ENCODE results near the gene CACNA1S. TPM values are rescaled to one million over a fixed set of nuclear protein-coding genes. Genes with fewer than 3 reads are reported as not detected.
A peak's percentile ranks its signal among the peaks of the same experiment; 100 is the strongest.

Gene CACNA1S
- total and polyA plus RNA-seq, 2 of the 4 experiments (the other 2 are of a cell fraction), result not detected

DNA sequence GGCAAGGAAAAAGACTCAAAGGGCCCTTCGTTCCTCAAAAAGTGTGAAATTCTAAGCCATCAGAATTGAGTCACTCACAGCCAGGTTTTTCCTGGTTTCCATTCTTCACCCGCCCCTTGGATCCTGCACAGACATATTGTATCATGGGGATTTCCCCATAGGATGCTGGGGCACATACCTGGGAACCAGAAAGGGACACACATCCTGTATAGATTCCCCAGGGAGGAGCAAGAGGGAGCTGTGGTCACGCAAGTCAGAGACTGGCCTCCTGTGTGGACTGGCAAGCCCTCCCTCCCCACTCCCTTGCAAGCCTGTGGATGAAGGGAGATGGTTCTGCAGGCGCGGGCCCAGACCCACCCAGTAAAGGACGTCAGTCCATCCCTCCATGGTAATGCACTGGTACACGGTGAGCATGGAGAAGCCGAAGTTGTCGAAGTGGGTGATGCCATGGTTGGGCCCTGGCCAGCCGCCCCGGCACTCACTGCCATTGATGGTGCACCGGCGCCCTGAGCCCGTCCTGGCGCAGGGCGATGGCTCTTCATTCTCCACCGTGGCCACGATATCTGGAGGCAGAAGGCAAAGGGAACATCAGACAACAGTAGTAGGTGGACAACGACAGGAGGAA, 23.2 kb downstream of the CACNA1S start:
- H3K27ac ChIP-seq (ENCODE audit: insufficient read depth, low read length), result no peak overlapping the region
- H2BK120ac ChIP-seq (ENCODE audit: low read depth, low read length), result no peak overlapping the region
- no peaks in the 10 kb centered on the region for H3K9me3 ChIP-seq (ENCODE audit: control insufficient read depth, insufficient read depth, low read length)
- no peak overlapping the region for H3K4me3 ChIP-seq (ENCODE audit: insufficient read depth, low read depth, low read length)
- no peak overlapping the region for H3K9ac ChIP-seq (ENCODE audit: low read depth, low read length)
- POLR2A ChIA-PET (ENCODE audit: unreplicated experiment), result no interaction called here
- H2BK5ac ChIP-seq (ENCODE audit: low read depth, low read length, poor library complexity, severe bottlenecking), result no peak overlapping the region
- H3K4me2 ChIP-seq (ENCODE audit: low read depth, low read length), result no peak overlapping the region
- no peak overlapping the region for H4K8ac ChIP-seq (ENCODE audit: low read depth in 2 of 2, low read length in 2 of 2)
- H3K14ac ChIP-seq (replicated peaks; ENCODE audit: low read depth, low read length), result no peak overlapping the region
- DNase-seq, result no peak
- no peak overlapping the region for H3K4ac ChIP-seq (ENCODE audit: low read depth, low read length)
- H3K4me1 ChIP-seq (ENCODE audit: control insufficient read depth, insufficient read depth, low read length), result no peaks in the 10 kb centered on the region
- no peaks in the 10 kb centered on the region for H3K79me1 ChIP-seq (ENCODE audit: low read depth in 1 of 2, low read length in 2 of 2)
- no peaks in the 10 kb centered on the region for H4K20me1 ChIP-seq (ENCODE audit: insufficient read depth, low read length)
- H3K18ac ChIP-seq (ENCODE audit: low read depth, low read length), result no peak overlapping the region
- H3K27me3 ChIP-seq (ENCODE audit: control insufficient read depth, insufficient read depth, low read length), result peaks cover 70% of the 10 kb centered on the region
- H2AK9ac ChIP-seq (replicated peaks; ENCODE audit: low read depth, low read length, poor library complexity), result no peak overlapping the region
- TF ChIP-seq, protein P1, sequence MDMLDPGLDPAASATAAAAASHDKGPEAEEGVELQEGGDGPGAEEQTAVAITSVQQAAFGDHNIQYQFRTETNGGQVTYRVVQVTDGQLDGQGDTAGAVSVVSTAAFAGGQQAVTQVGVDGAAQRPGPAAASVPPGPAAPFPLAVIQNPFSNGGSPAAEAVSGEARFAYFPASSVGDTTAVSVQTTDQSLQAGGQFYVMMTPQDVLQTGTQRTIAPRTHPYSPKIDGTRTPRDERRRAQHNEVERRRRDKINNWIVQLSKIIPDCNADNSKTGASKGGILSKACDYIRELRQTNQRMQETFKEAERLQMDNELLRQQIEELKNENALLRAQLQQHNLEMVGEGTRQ (IDR thresholded peaks at IDR 0.05; ENCODE audit: low read depth, low read length), result no peak
- no peak for TF ChIP-seq FOS (IDR thresholded peaks at IDR 0.05; ENCODE audit: low read depth, low read length)
- TF ChIP-seq, protein P2, sequence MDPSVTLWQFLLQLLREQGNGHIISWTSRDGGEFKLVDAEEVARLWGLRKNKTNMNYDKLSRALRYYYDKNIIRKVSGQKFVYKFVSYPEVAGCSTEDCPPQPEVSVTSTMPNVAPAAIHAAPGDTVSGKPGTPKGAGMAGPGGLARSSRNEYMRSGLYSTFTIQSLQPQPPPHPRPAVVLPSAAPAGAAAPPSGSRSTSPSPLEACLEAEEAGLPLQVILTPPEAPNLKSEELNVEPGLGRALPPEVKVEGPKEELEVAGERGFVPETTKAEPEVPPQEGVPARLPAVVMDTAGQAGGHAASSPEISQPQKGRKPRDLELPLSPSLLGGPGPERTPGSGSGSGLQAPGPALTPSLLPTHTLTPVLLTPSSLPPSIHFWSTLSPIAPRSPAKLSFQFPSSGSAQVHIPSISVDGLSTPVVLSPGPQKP (IDR thresholded peaks at IDR 0.05; ENCODE audit: borderline replicate concordance, low read depth, low read length), result no peak
- H4K91ac ChIP-seq (ENCODE audit: insufficient read depth, low read depth, low read length), result no peak overlapping the region
- in situ Hi-C loops (cut with MboI; ENCODE audit: low sequenced_read_pairs) (loop anchor here (10.0 kb wide), 1 partner anchor 136 kb away; no protein-coding TSS in a partner anchor), intact Hi-C loops (cut with micrococcal nuclease) (loop anchor here (10.0 kb wide), 1 partner anchor 96 kb away; no protein-coding TSS in a partner anchor), dilution Hi-C loops (cut with HindIII; ENCODE audit: low sequenced_read_pairs, unreplicated experiment) (no loop called here)
- no peak for ATAC-seq (ENCODE audit: low read depth)
- H2BK15ac ChIP-seq (ENCODE audit: low read depth, low read length), result no peak overlapping the region
- H3K56ac ChIP-seq (ENCODE audit: extremely low read depth, insufficient read depth, low read length), result no peak overlapping the region
- BruUV-seq (replicated peaks), result no TSS peak
- peak overlapping the region; percentile 46 for H2AFZ ChIP-seq (replicated peaks; ENCODE audit: low read length, poor library complexity)
- H3K9me1 ChIP-seq (ENCODE audit: insufficient read depth, low read length), result no peaks in the 10 kb centered on the region
- H3K23ac ChIP-seq (ENCODE audit: low read depth, low read length), result no peak overlapping the region
- H2AK5ac ChIP-seq (ENCODE audit: low read depth, low read length), result no peak overlapping the region
- H3K36me3 ChIP-seq (ENCODE audit: control insufficient read depth, insufficient read depth, low read length), result no peaks in the 10 kb centered on the region
- no peak overlapping the region for H2BK20ac ChIP-seq (ENCODE audit: low read depth, low read length)
- no peak overlapping the region for H4K5ac ChIP-seq (ENCODE audit: low read depth, low read length)
- CTCF ChIA-PET, result no interaction called here
- 89% methylated on average over 5 of the region's 19 CpGs; no CpG with 5 or more reads in 1 of the 2 experiments for WGBS, 2 experiments (ENCODE audit: extremely low coverage in 2 of 2, insufficient read length in 1 of 2)

All from IMR-90 (cell line).